Smooth muscle cell (in vitro differentiated cells): ENCODE data around the gene RGS10. TPM values are rescaled to one million over a fixed set of nuclear protein-coding genes. Genes with fewer than 3 reads are reported as not detected.

Source experiments
- DNase-seq: peaks from one replicate; lab custom pipeline; 2025; ENCODE audit not compliant: unreplicated experiment; lab: John Stamatoyannopoulos, UW
- H2AFZ ChIP-seq: fragments of 200-600 bp; sonication (generic); 2 replicates; pipeline ENCODE4 v1.6.0; 2016; ENCODE audit warnings: antibody characterized with exemption, low read depth, mild to moderate bottlenecking
- H3F3A ChIP-seq: fragments of 200-600 bp; sonication (generic); 2 replicates; pipeline ENCODE4 v1.6.0; 2017; ENCODE audit warnings: antibody characterized with exemption, low read depth
- H3K27ac ChIP-seq: fragments of 200-600 bp; sonication (generic); 2 replicates; pipeline ENCODE4 v1.5.1; 2016; ENCODE audit warnings: low read depth, mild to moderate bottlenecking
- H3K27me3 ChIP-seq: fragments of 200-600 bp; sonication (generic); 2 replicates; pipeline ENCODE4 v1.6.1; 2016; ENCODE audit warnings: low read depth, mild to moderate bottlenecking
- H3K36me3 ChIP-seq: fragments of 200-600 bp; sonication (generic); 2 replicates; pipeline ENCODE4 v1.5.1; 2016; ENCODE audit warnings: low read depth
- H3K4me1 ChIP-seq: fragments of 200-600 bp; sonication (generic); 2 replicates; pipeline ENCODE4 v1.5.1; 2016; ENCODE audit warnings: low read depth
- H3K4me2 ChIP-seq: fragments of 200-600 bp; sonication (generic); 2 replicates; pipeline ENCODE4 v1.6.0; 2016; ENCODE audit warnings: mild to moderate bottlenecking
- H3K4me3 ChIP-seq: fragments of 200-600 bp; sonication (generic); 2 replicates; pipeline ENCODE4 v1.5.1; 2016; ENCODE audit warnings: mild to moderate bottlenecking
- H3K79me2 ChIP-seq: fragments of 200-600 bp; sonication (generic); 2 replicates; pipeline ENCODE4 v1.6.0; 2016; ENCODE audit warnings: low read depth, mild to moderate bottlenecking
- H3K9ac ChIP-seq: fragments of 200-600 bp; sonication (generic); 2 replicates; pipeline ENCODE4 v1.6.0; 2016; ENCODE audit warnings: low read depth
- H3K9me3 ChIP-seq: fragments of 200-600 bp; sonication (generic); replicated peaks from 2 replicates; pipeline ENCODE4 v1.5.1; 2016; ENCODE audit warnings: low read depth
- H4K20me1 ChIP-seq: fragments of 200-600 bp; sonication (generic); 2 replicates; pipeline ENCODE4 v1.6.0; 2016; ENCODE audit warnings: low read depth
- CTCF ChIP-seq: fragments of 200-600 bp; sonication (generic); IDR thresholded peaks from 2 replicates; pipeline ENCODE4 v1.5.1; 2017; ENCODE audit warnings: borderline replicate concordance, mild to moderate bottlenecking, antibody characterized with exemption; ENCODE audit not compliant: insufficient read depth, poor library complexity, severe bottlenecking
- WGBS: methylation state at CpG from one replicate; pipeline ENCODE4 v1.1.7; 2016; ENCODE audit warnings: low lambda C conversion rate; 5-methylcytosine and 5-hydroxymethylcytosine counted together
- polyA plus RNA-seq: library from polyadenylated mRNA; unstranded; fragments of >200 nt; fragmentation: Nextera tagmentation; extraction: Ambion mirVana; gene quantifications from 2 replicates; pipeline ENCODE4 v1.2.1, GENCODE V29; 2016
- total RNA-seq: library from RNA; depleted of rRNA; stranded (reverse); fragments of >200 nt; gene quantifications from 2 replicates; pipeline ENCODE4 v1.2.3, GENCODE V29; 2014

Gene RGS10
- total and polyA plus RNA-seq, 2 experiments from 2014 or later: 40.2 to 72.5 TPM

GRCh38 chr10:119520283-119520682 lies 22.2 kb downstream of the RGS10 start:
- no peaks in the 10 kb centered on the region for H3K9me3 ChIP-seq
- H4K20me1 ChIP-seq: no peaks in the 10 kb centered on the region
- H3K27ac ChIP-seq: peak overlapping the region; percentile 93
- no peaks in the 10 kb centered on the region for H3K36me3 ChIP-seq
- H2AFZ ChIP-seq: no peak overlapping the region
- DNase-seq: no peak
- TF ChIP-seq CTCF: no peak
- no peaks in the 10 kb centered on the region for H3K27me3 ChIP-seq
- peak overlapping the region; percentile 48 for H3K9ac ChIP-seq
- WGBS: 93% methylated on average over 16 of the region's 16 CpGs
- no peak overlapping the region for H3K4me3 ChIP-seq
- peaks cover 16% of the 10 kb centered on the region for H3K4me1 ChIP-seq
- peaks cover 13% of the 10 kb centered on the region for H3F3A ChIP-seq
- no peak overlapping the region for H3K4me2 ChIP-seq
- no peaks in the 10 kb centered on the region for H3K79me2 ChIP-seq

- DNase-seq: no peak
- TF ChIP-seq CTCF: no peak
- no peak overlapping the region for H2AFZ ChIP-seq
- H3K79me2 ChIP-seq: no peaks in the 10 kb centered on the region
- H3K4me3 ChIP-seq: no peak overlapping the region
- no peaks in the 10 kb centered on the region for H3K27me3 ChIP-seq
- H3K9me3 ChIP-seq: no peaks in the 10 kb centered on the region
- peaks cover 16% of the 10 kb centered on the region for H3K4me1 ChIP-seq
- H3F3A ChIP-seq: peaks cover 13% of the 10 kb centered on the region
- H3K9ac ChIP-seq: peak overlapping the region; percentile 76
- no peaks in the 10 kb centered on the region for H4K20me1 ChIP-seq
- 28% methylated on average over 10 of the region's 10 CpGs for WGBS
- no peak overlapping the region for H3K4me2 ChIP-seq
- peak overlapping the region; percentile 93 for H3K27ac ChIP-seq
- no peaks in the 10 kb centered on the region for H3K36me3 ChIP-seq
These were observed 23.6 kb downstream of the RGS10 start for GRCh38 chr10:119518936-119519335.

- Histone ChIP-seq H3F3A (peaks cover 11% of the 10 kb centered on the region), H3K27ac (peak overlapping the region; percentile 93), H2AFZ (no peak overlapping the region), H3K36me3 (no peaks in the 10 kb centered on the region), H3K4me1 (peaks cover 16% of the 10 kb centered on the region), H3K4me2 (peak overlapping the region; percentile 61), H3K79me2 (no peaks in the 10 kb centered on the region), H3K9me3 (no peaks in the 10 kb centered on the region), H3K27me3 (no peaks in the 10 kb centered on the region), H3K4me3 (no peak overlapping the region), H4K20me1 (no peaks in the 10 kb centered on the region), H3K9ac (peak overlapping the region; percentile 76)
- DNase-seq: no peak
- no peak for TF ChIP-seq CTCF
- WGBS: 85% methylated on average over 9 of the region's 9 CpGs
These were observed 24.3 kb downstream of the RGS10 start for GRCh38 chr10:119518176-119518575.
